ENCODE measurements around the gene AHRR.

DNA sequence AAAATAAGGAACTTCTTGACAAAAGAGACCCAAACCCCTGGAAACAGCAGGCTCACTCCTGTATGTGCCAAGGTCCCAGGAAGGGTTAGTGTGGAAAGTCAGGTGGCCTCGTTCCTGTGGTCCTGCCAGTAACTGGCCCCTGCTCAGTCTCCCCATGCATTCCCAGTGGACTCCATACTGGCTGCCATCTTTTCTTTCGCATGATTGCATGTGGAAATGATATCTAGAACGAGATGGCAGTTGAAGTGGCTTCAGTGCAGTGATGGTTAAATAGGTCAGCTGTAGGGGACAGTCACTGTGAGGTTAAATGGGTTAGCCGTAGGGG lies 30.4 kb downstream of the AHRR start:
- TF ChIP-seq CEBPB (IDR thresholded peaks at IDR 0.05), result no peak
- TF ChIP-seq SMC3 (IDR thresholded peaks at IDR 0.05), result no peak
- no peak for TF ChIP-seq RAD21 (conservative IDR thresholded peaks at IDR 0.05 in 1 of 2, IDR thresholded peaks at IDR 0.05 in 1 of 2)
- TF ChIP-seq, protein P1, sequence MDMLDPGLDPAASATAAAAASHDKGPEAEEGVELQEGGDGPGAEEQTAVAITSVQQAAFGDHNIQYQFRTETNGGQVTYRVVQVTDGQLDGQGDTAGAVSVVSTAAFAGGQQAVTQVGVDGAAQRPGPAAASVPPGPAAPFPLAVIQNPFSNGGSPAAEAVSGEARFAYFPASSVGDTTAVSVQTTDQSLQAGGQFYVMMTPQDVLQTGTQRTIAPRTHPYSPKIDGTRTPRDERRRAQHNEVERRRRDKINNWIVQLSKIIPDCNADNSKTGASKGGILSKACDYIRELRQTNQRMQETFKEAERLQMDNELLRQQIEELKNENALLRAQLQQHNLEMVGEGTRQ (IDR thresholded peaks at IDR 0.05), result no peak
- TF ChIP-seq, protein P2, sequence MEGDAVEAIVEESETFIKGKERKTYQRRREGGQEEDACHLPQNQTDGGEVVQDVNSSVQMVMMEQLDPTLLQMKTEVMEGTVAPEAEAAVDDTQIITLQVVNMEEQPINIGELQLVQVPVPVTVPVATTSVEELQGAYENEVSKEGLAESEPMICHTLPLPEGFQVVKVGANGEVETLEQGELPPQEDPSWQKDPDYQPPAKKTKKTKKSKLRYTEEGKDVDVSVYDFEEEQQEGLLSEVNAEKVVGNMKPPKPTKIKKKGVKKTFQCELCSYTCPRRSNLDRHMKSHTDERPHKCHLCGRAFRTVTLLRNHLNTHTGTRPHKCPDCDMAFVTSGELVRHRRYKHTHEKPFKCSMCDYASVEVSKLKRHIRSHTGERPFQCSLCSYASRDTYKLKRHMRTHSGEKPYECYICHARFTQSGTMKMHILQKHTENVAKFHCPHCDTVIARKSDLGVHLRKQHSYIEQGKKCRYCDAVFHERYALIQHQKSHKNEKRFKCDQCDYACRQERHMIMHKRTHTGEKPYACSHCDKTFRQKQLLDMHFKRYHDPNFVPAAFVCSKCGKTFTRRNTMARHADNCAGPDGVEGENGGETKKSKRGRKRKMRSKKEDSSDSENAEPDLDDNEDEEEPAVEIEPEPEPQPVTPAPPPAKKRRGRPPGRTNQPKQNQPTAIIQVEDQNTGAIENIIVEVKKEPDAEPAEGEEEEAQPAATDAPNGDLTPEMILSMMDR (IDR thresholded peaks at IDR 0.05), result no peak
- no peak for TF ChIP-seq CHD4 (IDR thresholded peaks at IDR 0.05; ENCODE audit: borderline replicate concordance)
- TF ChIP-seq, protein P3, sequence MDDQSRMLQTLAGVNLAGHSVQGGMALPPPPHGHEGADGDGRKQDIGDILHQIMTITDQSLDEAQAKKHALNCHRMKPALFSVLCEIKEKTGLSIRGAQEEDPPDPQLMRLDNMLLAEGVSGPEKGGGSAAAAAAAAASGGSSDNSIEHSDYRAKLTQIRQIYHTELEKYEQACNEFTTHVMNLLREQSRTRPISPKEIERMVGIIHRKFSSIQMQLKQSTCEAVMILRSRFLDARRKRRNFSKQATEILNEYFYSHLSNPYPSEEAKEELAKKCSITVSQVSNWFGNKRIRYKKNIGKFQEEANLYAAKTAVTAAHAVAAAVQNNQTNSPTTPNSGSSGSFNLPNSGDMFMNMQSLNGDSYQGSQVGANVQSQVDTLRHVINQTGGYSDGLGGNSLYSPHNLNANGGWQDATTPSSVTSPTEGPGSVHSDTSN (IDR thresholded peaks at IDR 0.05), result no peak
- TF ChIP-seq CHD2 (IDR thresholded peaks at IDR 0.05; ENCODE audit: low read length, partially characterized antibody), result no peak
- no peak for TF ChIP-seq POLR2A (IDR thresholded peaks at IDR 0.05; ENCODE audit: low read length)
- TF ChIP-seq, protein P4, sequence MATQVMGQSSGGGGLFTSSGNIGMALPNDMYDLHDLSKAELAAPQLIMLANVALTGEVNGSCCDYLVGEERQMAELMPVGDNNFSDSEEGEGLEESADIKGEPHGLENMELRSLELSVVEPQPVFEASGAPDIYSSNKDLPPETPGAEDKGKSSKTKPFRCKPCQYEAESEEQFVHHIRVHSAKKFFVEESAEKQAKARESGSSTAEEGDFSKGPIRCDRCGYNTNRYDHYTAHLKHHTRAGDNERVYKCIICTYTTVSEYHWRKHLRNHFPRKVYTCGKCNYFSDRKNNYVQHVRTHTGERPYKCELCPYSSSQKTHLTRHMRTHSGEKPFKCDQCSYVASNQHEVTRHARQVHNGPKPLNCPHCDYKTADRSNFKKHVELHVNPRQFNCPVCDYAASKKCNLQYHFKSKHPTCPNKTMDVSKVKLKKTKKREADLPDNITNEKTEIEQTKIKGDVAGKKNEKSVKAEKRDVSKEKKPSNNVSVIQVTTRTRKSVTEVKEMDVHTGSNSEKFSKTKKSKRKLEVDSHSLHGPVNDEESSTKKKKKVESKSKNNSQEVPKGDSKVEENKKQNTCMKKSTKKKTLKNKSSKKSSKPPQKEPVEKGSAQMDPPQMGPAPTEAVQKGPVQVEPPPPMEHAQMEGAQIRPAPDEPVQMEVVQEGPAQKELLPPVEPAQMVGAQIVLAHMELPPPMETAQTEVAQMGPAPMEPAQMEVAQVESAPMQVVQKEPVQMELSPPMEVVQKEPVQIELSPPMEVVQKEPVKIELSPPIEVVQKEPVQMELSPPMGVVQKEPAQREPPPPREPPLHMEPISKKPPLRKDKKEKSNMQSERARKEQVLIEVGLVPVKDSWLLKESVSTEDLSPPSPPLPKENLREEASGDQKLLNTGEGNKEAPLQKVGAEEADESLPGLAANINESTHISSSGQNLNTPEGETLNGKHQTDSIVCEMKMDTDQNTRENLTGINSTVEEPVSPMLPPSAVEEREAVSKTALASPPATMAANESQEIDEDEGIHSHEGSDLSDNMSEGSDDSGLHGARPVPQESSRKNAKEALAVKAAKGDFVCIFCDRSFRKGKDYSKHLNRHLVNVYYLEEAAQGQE (IDR thresholded peaks at IDR 0.05), result no peak
- TF ChIP-seq, protein P5, sequence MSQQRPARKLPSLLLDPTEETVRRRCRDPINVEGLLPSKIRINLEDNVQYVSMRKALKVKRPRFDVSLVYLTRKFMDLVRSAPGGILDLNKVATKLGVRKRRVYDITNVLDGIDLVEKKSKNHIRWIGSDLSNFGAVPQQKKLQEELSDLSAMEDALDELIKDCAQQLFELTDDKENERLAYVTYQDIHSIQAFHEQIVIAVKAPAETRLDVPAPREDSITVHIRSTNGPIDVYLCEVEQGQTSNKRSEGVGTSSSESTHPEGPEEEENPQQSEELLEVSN (IDR thresholded peaks at IDR 0.05; ENCODE audit: borderline replicate concordance, low read depth), result no peak
- TF ChIP-seq EP300 (IDR thresholded peaks at IDR 0.05), result no peak
- TF ChIP-seq HOXA7 (CRISPR knock-in tag; IDR thresholded peaks at IDR 0.05), result no peak
